Muscle of arm (tissue), 12 donors: ENCODE results near the gene ARL14EP. TPM values are rescaled to one million over a fixed set of nuclear protein-coding genes. Genes with fewer than 3 reads are reported as not detected.

Experiments used
- DNase-seq: peaks from one replicate; pipeline ENCODE4 v3.0.0-alpha.2; 2013
- polyA plus RNA-seq, 12 donors: library from polyadenylated mRNA; unstranded; fragments of 120-200 nt; gene quantifications; one replicate each; pipeline ENCODE4 v1.2.1, GENCODE V29; 2013; ENCODE audit not compliant: insufficient read length in 12 of 12

ARL14EP gene
- polyA plus RNA-seq, 12 donors, result 25.2 to 43.7 (median 40.4) TPM; not detected in 1

- DNase-seq, result no peak
These were observed 1.6 kb upstream of the ARL14EP start for GRCh38 chr11:30321321-30321720.

- DNase-seq, result no peak
These were observed 713 bp upstream of the ARL14EP start for GRCh38 chr11:30322191-30322590.

- no peak for DNase-seq
These were observed 3.3 kb downstream of the ARL14EP start for GRCh38 chr11:30326114-30326778.

- DNase-seq, result no peak
These were observed 4.0 kb downstream of the ARL14EP start for GRCh38 chr11:30326906-30327305.

GRCh38 chr11:30328681-30329080 lies 5.8 kb downstream of the ARL14EP start:
- DNase-seq, result no peak

GRCh38 chr11:30329150-30329940 lies 6.4 kb downstream of the ARL14EP start:
- DNase-seq, result no peak

- no peak for DNase-seq
These were observed 10.5 kb downstream of the ARL14EP start for GRCh38 chr11:30333405-30333804.

GRCh38 chr11:30342736-30343166 lies 19.8 kb downstream of the ARL14EP start:
- DNase-seq, result no peak

- DNase-seq, result no peak
These were observed 21.2 kb downstream of the ARL14EP start for GRCh38 chr11:30344085-30344484.

- DNase-seq, result no peak
These were observed 22.7 kb downstream of the ARL14EP start for GRCh38 chr11:30345644-30346043.

- DNase-seq, result peak; percentile 78
These were observed 23.3 kb downstream of the ARL14EP start for GRCh38 chr11:30346068-30346688.

- no peak for DNase-seq
These were observed 25.1 kb downstream of the ARL14EP start for GRCh38 chr11:30348035-30348434.

- no peak for DNase-seq
These were observed 27.0 kb downstream of the ARL14EP start for GRCh38 chr11:30349885-30350284.

- no peak for DNase-seq
These were observed 27.5 kb downstream of the ARL14EP start for GRCh38 chr11:30350384-30350783.

GRCh38 chr11:30351061-30351460 lies 28.2 kb downstream of the ARL14EP start:
- no peak for DNase-seq

- no peak for DNase-seq
These were observed 33.5 kb downstream of the ARL14EP start for GRCh38 chr11:30356391-30356790.

- DNase-seq, result no peak
These were observed 35.0 kb downstream of the ARL14EP start for GRCh38 chr11:30357872-30358271.

GRCh38 chr11:30358536-30358935 lies 35.6 kb downstream of the ARL14EP start:
- no peak for DNase-seq

GRCh38 chr11:30360741-30361140 lies 37.8 kb downstream of the ARL14EP start:
- DNase-seq, result no peak

GRCh38 chr11:30364139-30364836 lies 41.4 kb downstream of the ARL14EP start:
- no peak for DNase-seq

- DNase-seq, result no peak
These were observed 42.1 kb downstream of the ARL14EP start for GRCh38 chr11:30364837-30365482.
